ENCODE measurements around the gene SPDYE17. TPM values are rescaled to one million over a fixed set of nuclear protein-coding genes. Genes with fewer than 3 reads are reported as not detected.
"Not testable (repeated sequence)": the region's sequence is repeated elsewhere in the genome, so short reads cannot be mapped to it uniquely, and the experiment has no call there.

Gene SPDYE17
- total RNA-seq, 1 donor from 2014 or later: not detected

GRCh38 chr7:76992871-76993270 is 39.3 kb downstream of the SPDYE17 start:
- H3K4me3 ChIP-seq (ENCODE audit: low read depth, low read length); H3K36me3 ChIP-seq (ENCODE audit: control insufficient read depth, insufficient read depth, low read length); DNase-seq (ENCODE audit: low read depth): not testable (repeated sequence)

GRCh38 chr7:76992204-76992603 is 40.0 kb downstream of the SPDYE17 start:
- H3K27me3 ChIP-seq (ENCODE audit: control insufficient read depth, insufficient read depth, low read length); H3K4me3 ChIP-seq (ENCODE audit: low read depth, low read length); H3K36me3 ChIP-seq (ENCODE audit: control insufficient read depth, insufficient read depth, low read length); DNase-seq (ENCODE audit: low read depth): not testable (repeated sequence)

More at GRCh38 chr7:76992871-76993270, 39.3 kb downstream of the SPDYE17 start:
- H3K27me3 ChIP-seq (ENCODE audit: control insufficient read depth, insufficient read depth, low read length): not testable (repeated sequence)

GRCh38 chr7:76990202-76990601 is 42.0 kb downstream of the SPDYE17 start:
- not testable (repeated sequence) for DNase-seq (ENCODE audit: low read depth); H3K4me3 ChIP-seq (ENCODE audit: low read depth, low read length); H3K36me3 ChIP-seq (ENCODE audit: control insufficient read depth, insufficient read depth, low read length); H3K27me3 ChIP-seq (ENCODE audit: control insufficient read depth, insufficient read depth, low read length)

- not testable (repeated sequence) for H3K4me3 ChIP-seq (ENCODE audit: low read depth, low read length); DNase-seq (ENCODE audit: low read depth); H3K36me3 ChIP-seq (ENCODE audit: control insufficient read depth, insufficient read depth, low read length); H3K27me3 ChIP-seq (ENCODE audit: control insufficient read depth, insufficient read depth, low read length)
Measured at GRCh38 chr7:76985924-76986717, 46.0 kb downstream of the SPDYE17 start.

- H3K27me3 ChIP-seq (ENCODE audit: control insufficient read depth, insufficient read depth, low read length); DNase-seq (ENCODE audit: low read depth); H3K36me3 ChIP-seq (ENCODE audit: control insufficient read depth, insufficient read depth, low read length): not testable (repeated sequence)
Measured at GRCh38 chr7:76984784-76985136, 47.4 kb downstream of the SPDYE17 start.

GRCh38 chr7:76983937-76984783 is 48.0 kb downstream of the SPDYE17 start:
- not testable (repeated sequence) for DNase-seq (ENCODE audit: low read depth); H3K27me3 ChIP-seq (ENCODE audit: control insufficient read depth, insufficient read depth, low read length); H3K36me3 ChIP-seq (ENCODE audit: control insufficient read depth, insufficient read depth, low read length); H3K4me3 ChIP-seq (ENCODE audit: low read depth, low read length)

More at GRCh38 chr7:76984784-76985136, 47.4 kb downstream of the SPDYE17 start:
- not testable (repeated sequence) for H3K4me3 ChIP-seq (ENCODE audit: low read depth, low read length)

GRCh38 chr7:76983333-76983732 is 48.8 kb downstream of the SPDYE17 start:
- H3K27me3 ChIP-seq (ENCODE audit: control insufficient read depth, insufficient read depth, low read length); H3K36me3 ChIP-seq (ENCODE audit: control insufficient read depth, insufficient read depth, low read length); H3K4me3 ChIP-seq (ENCODE audit: low read depth, low read length); DNase-seq (ENCODE audit: low read depth): not testable (repeated sequence)

GRCh38 chr7:76982501-76982900 is 49.7 kb downstream of the SPDYE17 start:
- not testable (repeated sequence) for H3K27me3 ChIP-seq (ENCODE audit: control insufficient read depth, insufficient read depth, low read length); H3K36me3 ChIP-seq (ENCODE audit: control insufficient read depth, insufficient read depth, low read length); DNase-seq (ENCODE audit: low read depth); H3K4me3 ChIP-seq (ENCODE audit: low read depth, low read length)

GRCh38 chr7:76981187-76981970 is 50.8 kb downstream of the SPDYE17 start:
- H3K27me3 ChIP-seq (ENCODE audit: control insufficient read depth, insufficient read depth, low read length); DNase-seq (ENCODE audit: low read depth); H3K4me3 ChIP-seq (ENCODE audit: low read depth, low read length); H3K36me3 ChIP-seq (ENCODE audit: control insufficient read depth, insufficient read depth, low read length): not testable (repeated sequence)

- not testable (repeated sequence) for H3K27me3 ChIP-seq (ENCODE audit: control insufficient read depth, insufficient read depth, low read length); DNase-seq (ENCODE audit: low read depth); H3K4me3 ChIP-seq (ENCODE audit: low read depth, low read length); H3K36me3 ChIP-seq (ENCODE audit: control insufficient read depth, insufficient read depth, low read length)
Measured at GRCh38 chr7:76980576-76980975, 51.6 kb downstream of the SPDYE17 start.

- H3K36me3 ChIP-seq (ENCODE audit: control insufficient read depth, insufficient read depth, low read length); DNase-seq (ENCODE audit: low read depth); H3K4me3 ChIP-seq (ENCODE audit: low read depth, low read length): not testable (repeated sequence)
Measured at GRCh38 chr7:76977761-76978367, 54.3 kb downstream of the SPDYE17 start.

GRCh38 chr7:76974793-76975579 is 57.2 kb downstream of the SPDYE17 start:
- not testable (repeated sequence) for H3K36me3 ChIP-seq (ENCODE audit: control insufficient read depth, insufficient read depth, low read length); DNase-seq (ENCODE audit: low read depth); H3K27me3 ChIP-seq (ENCODE audit: control insufficient read depth, insufficient read depth, low read length); H3K4me3 ChIP-seq (ENCODE audit: low read depth, low read length)

More at GRCh38 chr7:76977761-76978367, 54.3 kb downstream of the SPDYE17 start:
- not testable (repeated sequence) for H3K27me3 ChIP-seq (ENCODE audit: control insufficient read depth, insufficient read depth, low read length)

GRCh38 chr7:76974336-76974735 is 57.8 kb downstream of the SPDYE17 start:
- DNase-seq (ENCODE audit: low read depth); H3K36me3 ChIP-seq (ENCODE audit: control insufficient read depth, insufficient read depth, low read length); H3K27me3 ChIP-seq (ENCODE audit: control insufficient read depth, insufficient read depth, low read length); H3K4me3 ChIP-seq (ENCODE audit: low read depth, low read length): not testable (repeated sequence)
